ENCODE data around the gene GPC6. TPM values are rescaled to one million over a fixed set of nuclear protein-coding genes. Genes with fewer than 3 reads are reported as not detected.

The GPC6 gene
- total RNA-seq, 1 experiment from 2014 or later: not detected

GRCh38 chr13:94261163-94261562, 1034.6 kb downstream of the GPC6 start:
- BruUV-seq (replicated peaks): no TSS peak
- no peak overlapping the region for H3K4me3 Mint-ChIP-seq (ENCODE audit: low read depth, unreplicated experiment)
- intact Hi-C loops (cut with micrococcal nuclease; ENCODE audit: unreplicated experiment): no loop called here
- no peak overlapping the region for H3K27ac Mint-ChIP-seq (ENCODE audit: unreplicated experiment)
- CTCF ChIA-PET: no interaction called here
- H3K27me3 Mint-ChIP-seq (ENCODE audit: unreplicated experiment): no peaks in the 10 kb centered on the region
- H3K9me3 Mint-ChIP-seq (ENCODE audit: low read depth, unreplicated experiment): peaks cover 6% of the 10 kb centered on the region
- TF ChIP-seq CTCF (IDR thresholded peaks at IDR 0.05; ENCODE audit: unreplicated experiment): no peak
- no peak for DNase-seq
- no peaks in the 10 kb centered on the region for H3K36me3 Mint-ChIP-seq (ENCODE audit: insufficient read depth, unreplicated experiment)
- no peaks in the 10 kb centered on the region for H3K4me1 Mint-ChIP-seq (ENCODE audit: low read depth, unreplicated experiment)

DNA sequence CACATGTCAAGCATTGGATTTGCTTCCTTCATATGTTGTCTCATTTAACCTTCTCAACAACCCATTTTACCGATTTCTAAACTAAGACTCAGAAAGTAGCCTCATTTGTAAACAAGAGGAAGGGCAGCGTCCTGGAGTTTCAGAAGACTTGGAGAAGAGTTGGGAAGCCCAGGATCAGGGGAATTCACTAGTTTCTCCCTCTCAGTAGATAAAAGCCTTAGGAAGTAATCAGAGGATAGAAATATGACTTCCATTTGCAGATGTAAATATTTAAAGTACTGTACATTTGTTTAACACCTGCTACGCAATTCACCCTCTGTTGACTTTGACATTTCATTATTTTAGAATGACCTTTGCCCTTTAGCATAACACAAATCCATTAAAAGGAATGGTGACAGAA, 1036.4 kb downstream of the GPC6 start:
- no peaks in the 10 kb centered on the region for H3K27me3 Mint-ChIP-seq (ENCODE audit: unreplicated experiment)

DNA sequence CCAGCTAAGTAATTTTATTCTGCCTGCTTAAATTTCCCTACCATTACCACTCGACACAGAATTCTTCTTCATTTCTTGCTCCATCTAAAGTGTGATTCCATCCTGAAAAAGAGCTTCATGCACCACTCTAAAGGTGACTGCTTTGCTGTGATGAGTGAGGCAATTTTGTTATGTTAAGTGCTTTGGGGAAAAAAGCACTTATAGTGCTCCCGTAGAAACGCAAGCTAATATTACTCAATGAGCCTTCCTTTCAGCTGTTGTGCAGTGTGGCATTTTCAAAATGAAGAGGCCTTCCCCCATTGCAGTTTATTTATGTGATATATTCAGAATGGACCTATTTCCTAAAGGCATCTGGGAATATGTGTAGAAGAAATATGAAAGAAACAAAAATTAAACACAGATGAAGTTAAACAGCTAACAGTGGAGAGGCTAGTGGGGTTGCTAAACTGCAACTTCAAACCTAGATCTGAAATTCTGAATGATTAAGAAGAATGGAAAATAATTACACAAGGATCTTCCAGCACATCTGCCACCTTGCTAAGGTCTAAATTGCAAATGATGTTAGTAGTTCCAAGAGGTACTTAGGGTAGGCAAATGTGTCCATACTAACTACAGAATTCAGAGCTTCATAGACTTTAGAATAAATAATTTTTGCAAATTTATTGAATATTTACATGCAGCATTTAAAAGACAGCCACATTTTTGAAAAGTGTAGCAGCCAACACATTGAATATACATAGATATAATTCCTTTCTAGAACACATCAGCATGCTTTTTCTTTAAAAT, 1041.2 kb downstream of the GPC6 start:
- intact Hi-C loops (cut with micrococcal nuclease; ENCODE audit: unreplicated experiment): no loop called here
- H3K27ac Mint-ChIP-seq (ENCODE audit: unreplicated experiment): no peak overlapping the region
- CTCF ChIA-PET: no interaction called here
- H3K4me1 Mint-ChIP-seq (ENCODE audit: low read depth, unreplicated experiment): no peaks in the 10 kb centered on the region
- no TSS peak for BruUV-seq (replicated peaks)
- H3K4me3 Mint-ChIP-seq (ENCODE audit: low read depth, unreplicated experiment): no peak overlapping the region
- no peaks in the 10 kb centered on the region for H3K9me3 Mint-ChIP-seq (ENCODE audit: low read depth, unreplicated experiment)
- H3K36me3 Mint-ChIP-seq (ENCODE audit: insufficient read depth, unreplicated experiment): no peaks in the 10 kb centered on the region
- no peak for DNase-seq
- H3K27me3 Mint-ChIP-seq (ENCODE audit: unreplicated experiment): no peaks in the 10 kb centered on the region
- TF ChIP-seq CTCF (IDR thresholded peaks at IDR 0.05; ENCODE audit: unreplicated experiment): no peak

More for the DNA sequence above, 1036.4 kb downstream of the GPC6 start:
- no peaks in the 10 kb centered on the region for H3K36me3 Mint-ChIP-seq (ENCODE audit: insufficient read depth, unreplicated experiment)
- intact Hi-C loops (cut with micrococcal nuclease; ENCODE audit: unreplicated experiment): no loop called here
- no peak for TF ChIP-seq CTCF (IDR thresholded peaks at IDR 0.05; ENCODE audit: unreplicated experiment)
- no peak for DNase-seq
- CTCF ChIA-PET: no interaction called here
- peaks cover 6% of the 10 kb centered on the region for H3K9me3 Mint-ChIP-seq (ENCODE audit: low read depth, unreplicated experiment)
- no peak overlapping the region for H3K27ac Mint-ChIP-seq (ENCODE audit: unreplicated experiment)
- H3K4me1 Mint-ChIP-seq (ENCODE audit: low read depth, unreplicated experiment): no peaks in the 10 kb centered on the region
- no TSS peak for BruUV-seq (replicated peaks)
- H3K4me3 Mint-ChIP-seq (ENCODE audit: low read depth, unreplicated experiment): no peak overlapping the region

- intact Hi-C loops (cut with micrococcal nuclease; ENCODE audit: unreplicated experiment): no loop called here
- DNase-seq: no peak
- no peaks in the 10 kb centered on the region for H3K36me3 Mint-ChIP-seq (ENCODE audit: insufficient read depth, unreplicated experiment)
- H3K27ac Mint-ChIP-seq (ENCODE audit: unreplicated experiment): no peak overlapping the region
- no peaks in the 10 kb centered on the region for H3K9me3 Mint-ChIP-seq (ENCODE audit: low read depth, unreplicated experiment)
- H3K4me3 Mint-ChIP-seq (ENCODE audit: low read depth, unreplicated experiment): no peak overlapping the region
- CTCF ChIA-PET: no interaction called here
- no peak for TF ChIP-seq CTCF (IDR thresholded peaks at IDR 0.05; ENCODE audit: unreplicated experiment)
- H3K27me3 Mint-ChIP-seq (ENCODE audit: unreplicated experiment): no peaks in the 10 kb centered on the region
- BruUV-seq (replicated peaks): no TSS peak
- no peaks in the 10 kb centered on the region for H3K4me1 Mint-ChIP-seq (ENCODE audit: low read depth, unreplicated experiment)
Measured at GRCh38 chr13:94268661-94269060, 1042.1 kb downstream of the GPC6 start.

All from Calu3 (cell line).